ENCODE results near the gene CALU.

Gene CALU

GRCh38 chr7:128811631-128812430 lies 72.7 kb downstream of the CALU start:
- no peak for DNase-seq (ENCODE audit: low read depth)

GRCh38 chr7:128812514-128813168 lies 73.5 kb downstream of the CALU start:
- no peak for DNase-seq (ENCODE audit: low read depth)

GRCh38 chr7:128814499-128814898 lies 75.3 kb downstream of the CALU start:
- no peak for DNase-seq (ENCODE audit: low read depth)

- no peak for DNase-seq (ENCODE audit: low read depth)
These were observed 76.3 kb downstream of the CALU start for GRCh38 chr7:128815289-128815942.

GRCh38 chr7:128818694-128819093 lies 79.5 kb downstream of the CALU start:
- no peak for DNase-seq (ENCODE audit: low read depth)
